ENCODE data around the gene NEB.

Gene NEB

DNA sequence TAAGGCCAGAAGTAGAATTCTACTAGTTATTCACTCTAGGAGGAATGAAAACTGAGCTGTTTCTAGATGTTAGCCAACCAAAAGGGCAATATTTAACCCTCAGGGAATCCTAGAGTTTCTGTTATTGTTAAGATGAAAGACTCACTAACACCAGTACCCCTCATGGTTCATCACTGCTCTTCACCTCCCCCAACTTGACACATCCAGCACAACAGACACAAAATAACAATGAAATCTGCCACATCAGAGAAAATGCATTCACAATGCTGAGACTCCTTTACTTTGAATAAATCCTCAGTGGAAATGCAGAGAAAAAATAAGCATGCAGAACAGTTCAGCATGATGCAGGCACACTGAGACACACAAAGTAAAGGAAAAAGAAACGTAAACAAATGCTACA is 213.3 kb downstream of the NEB start:
- no peak for TF ChIP-seq CTCF (IDR thresholded peaks at IDR 0.05; ENCODE audit: low read depth, low read length)
- H3K4me3 ChIP-seq (ENCODE audit: low read depth, low read length) = no peak overlapping the region

DNA sequence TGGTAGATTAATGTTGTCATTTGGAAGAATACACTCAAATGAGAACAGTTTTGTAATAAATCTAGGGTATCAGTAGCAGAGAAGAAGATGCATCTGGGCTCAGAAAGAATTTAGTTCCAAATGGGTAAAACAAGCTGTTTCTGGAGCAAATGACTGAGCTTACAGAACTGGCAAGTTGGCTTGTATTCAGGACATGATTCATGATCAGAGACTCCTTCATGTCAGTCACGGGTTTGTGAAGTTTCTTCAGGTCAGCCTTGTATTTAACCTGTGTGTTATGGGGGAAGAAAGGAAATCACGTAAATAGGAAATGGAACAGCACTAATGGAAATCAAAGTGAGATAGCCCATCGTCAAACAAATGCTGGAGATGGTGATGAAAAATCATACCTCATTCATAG is 215.5 kb downstream of the NEB start:
- TF ChIP-seq CTCF (IDR thresholded peaks at IDR 0.05; ENCODE audit: low read depth, low read length) = no peak
- H3K4me3 ChIP-seq (ENCODE audit: low read depth, low read length) = no peak overlapping the region

DNA sequence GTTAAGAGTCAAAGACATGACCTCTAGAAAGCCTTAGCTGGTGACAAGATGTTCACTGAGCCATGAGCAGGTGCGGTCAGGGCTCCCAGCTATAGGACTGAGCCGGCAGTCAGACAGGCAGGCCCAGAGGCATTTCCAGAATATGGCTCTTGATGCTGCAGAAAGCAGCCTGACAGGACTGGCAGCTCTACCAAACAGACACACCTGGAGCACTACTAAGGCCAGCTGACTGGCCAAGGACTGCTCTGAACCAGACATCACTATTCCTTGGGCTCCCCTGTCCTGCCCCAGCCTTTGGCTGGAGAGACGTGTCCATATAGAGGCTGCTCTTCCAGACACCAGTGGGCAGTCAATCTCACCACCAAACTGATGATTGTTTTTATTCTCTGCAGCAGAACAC is 225.8 kb downstream of the NEB start:
- no peak for TF ChIP-seq CTCF (IDR thresholded peaks at IDR 0.05; ENCODE audit: low read depth, low read length)
- no peak overlapping the region for H3K4me3 ChIP-seq (ENCODE audit: low read depth, low read length)

GRCh38 chr2:151506170-151506569 is 228.1 kb downstream of the NEB start:
- no peak for TF ChIP-seq CTCF (IDR thresholded peaks at IDR 0.05; ENCODE audit: low read depth, low read length)
- no peak overlapping the region for H3K4me3 ChIP-seq (ENCODE audit: low read depth, low read length)

DNA sequence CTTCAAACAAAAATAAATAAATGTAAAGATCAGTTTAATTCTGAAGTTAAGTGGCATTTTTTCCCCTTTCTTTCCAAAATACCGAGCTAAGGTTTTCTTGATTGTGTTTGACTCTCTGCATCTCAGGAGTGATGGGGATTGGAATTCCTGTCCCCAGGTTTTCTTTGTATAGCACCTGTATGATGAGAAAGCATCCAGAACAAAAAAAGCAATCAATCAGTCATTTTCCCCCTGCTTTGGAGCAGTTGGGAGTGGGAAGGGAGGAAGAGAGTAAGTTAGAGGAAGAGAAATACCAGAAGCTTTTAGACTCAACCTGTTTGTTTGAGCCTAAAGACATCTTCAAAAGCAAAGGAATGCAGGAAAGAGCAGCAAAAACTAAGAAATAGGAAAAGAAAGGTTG is 236.1 kb downstream of the NEB start:
- no peak overlapping the region for H3K4me3 ChIP-seq (ENCODE audit: low read depth, low read length)
- TF ChIP-seq CTCF (IDR thresholded peaks at IDR 0.05; ENCODE audit: low read depth, low read length) = no peak

DNA sequence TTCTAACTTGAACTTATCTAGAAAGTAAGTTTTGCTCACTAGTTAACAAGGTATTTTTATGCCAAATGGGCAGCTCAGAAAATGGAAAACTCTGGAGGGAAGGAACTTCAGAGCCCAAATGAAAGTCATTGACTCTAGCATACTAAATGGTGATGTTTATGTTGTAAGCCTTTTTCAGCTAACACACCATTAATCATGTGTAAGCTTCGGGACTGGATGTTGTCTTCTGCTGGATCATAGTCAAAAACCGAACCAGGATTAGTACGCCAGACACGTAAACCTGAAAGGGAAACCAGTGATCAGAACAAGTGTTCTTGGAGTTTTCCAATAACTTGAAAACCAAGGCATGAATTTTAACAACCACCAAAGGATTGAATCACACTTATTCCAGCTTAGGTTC is 242.8 kb downstream of the NEB start:
- H3K4me3 ChIP-seq (ENCODE audit: low read depth, low read length) = no peak overlapping the region
- TF ChIP-seq CTCF (IDR thresholded peaks at IDR 0.05; ENCODE audit: low read depth, low read length) = no peak

- no peak overlapping the region for H3K4me3 ChIP-seq (ENCODE audit: low read depth, low read length)
- TF ChIP-seq CTCF (IDR thresholded peaks at IDR 0.05; ENCODE audit: low read depth, low read length) = no peak
Measured at GRCh38 chr2:151490276-151490675, 244.0 kb downstream of the NEB start.

Data from WI38 (cell line).